Left lung (tissue), 10 donors: ENCODE results near the gene PEX11A. TPM values are rescaled to one million over a fixed set of nuclear protein-coding genes. Genes with fewer than 3 reads are reported as not detected.

Experiments used
- ATAC-seq: fragments of 200-7000 bp; cut with Tn5 transposase; one replicate; pipeline ENCODE4 v1.9.1; 2020; ENCODE audit warnings: moderate library complexity
- DNase-seq, 4 donors: peaks; one replicate each; pipeline ENCODE4 v3.0.0-alpha.2; 2013 to 2020
- H3K27ac ChIP-seq, 2 donors: fragments of 200-600 bp; sonication (generic) in 1 of 2; one replicate each; pipeline versions ENCODE4 v1.5.0 to v1.8.0; 2020 to 2021
- H3K27me3 ChIP-seq, 2 donors: fragments of 200-600 bp; sonication (generic) in 1 of 2; one replicate each; pipeline versions ENCODE4 v1.5.0 to v1.8.0; 2020 to 2021
- H3K36me3 ChIP-seq, 2 donors: fragments of 200-600 bp; sonication (generic) in 1 of 2; one replicate each; pipeline versions ENCODE4 v1.5.0 to v1.8.0; 2020 to 2021
- H3K4me1 ChIP-seq, 2 donors: fragments of 200-600 bp; one replicate each; pipeline ENCODE4 v1.8.0; 2021
- H3K4me3 ChIP-seq, 2 donors: fragments of 200-600 bp; sonication (generic) in 1 of 2; one replicate each; pipeline versions ENCODE4 v1.5.0 to v1.8.0; 2020 to 2021; ENCODE audit warnings: mild to moderate bottlenecking in 1 of 2
- H3K9me3 ChIP-seq, 2 donors: fragments of 200-600 bp; sonication (generic) in 1 of 2; one replicate each; pipeline versions ENCODE4 v1.5.0 to v1.8.0; 2020 to 2021
- intact Hi-C, 2 donors: fragments of 100-400 bp; cut with DNase I; formaldehyde crosslinking; loops; one replicate each; pipeline versions ENCODE4 v1.11.2 to v1.14.2; 2022
- polyA plus RNA-seq, 6 donors: library from polyadenylated mRNA; unstranded; fragments of 120-200 nt; gene quantifications; one replicate each; pipeline ENCODE4 v1.2.1, GENCODE V29; 2013; ENCODE audit not compliant: insufficient read length in 6 of 6
- total RNA-seq, 2 donors: library from RNA; stranded (reverse); fragmentation: NEBNext Ultra II Directional; extraction: Animal tissue kit (Norgen Biotek cat#: 25700); gene quantifications; one replicate each; pipeline ENCODE4 v1.2.1, GENCODE V29; 2021
- TF ChIP-seq, protein P1 (sequence below), 2 donors: fragments of 200-600 bp; sonication (generic) in 1 of 2; IDR thresholded peaks; one replicate each; pipeline versions ENCODE4 v1.5.0 to v1.8.0; 2021; ENCODE audit warnings: antibody characterized with exemption in 2 of 2
- donor health status: DM: no; HTN: yes; CAD: no.
- donor health status: DM: no; HTN: no; CAD: no.

The PEX11A gene
- total and polyA plus RNA-seq, 8 donors = 5.6 to 18.3 (median 16.1) TPM

DNA sequence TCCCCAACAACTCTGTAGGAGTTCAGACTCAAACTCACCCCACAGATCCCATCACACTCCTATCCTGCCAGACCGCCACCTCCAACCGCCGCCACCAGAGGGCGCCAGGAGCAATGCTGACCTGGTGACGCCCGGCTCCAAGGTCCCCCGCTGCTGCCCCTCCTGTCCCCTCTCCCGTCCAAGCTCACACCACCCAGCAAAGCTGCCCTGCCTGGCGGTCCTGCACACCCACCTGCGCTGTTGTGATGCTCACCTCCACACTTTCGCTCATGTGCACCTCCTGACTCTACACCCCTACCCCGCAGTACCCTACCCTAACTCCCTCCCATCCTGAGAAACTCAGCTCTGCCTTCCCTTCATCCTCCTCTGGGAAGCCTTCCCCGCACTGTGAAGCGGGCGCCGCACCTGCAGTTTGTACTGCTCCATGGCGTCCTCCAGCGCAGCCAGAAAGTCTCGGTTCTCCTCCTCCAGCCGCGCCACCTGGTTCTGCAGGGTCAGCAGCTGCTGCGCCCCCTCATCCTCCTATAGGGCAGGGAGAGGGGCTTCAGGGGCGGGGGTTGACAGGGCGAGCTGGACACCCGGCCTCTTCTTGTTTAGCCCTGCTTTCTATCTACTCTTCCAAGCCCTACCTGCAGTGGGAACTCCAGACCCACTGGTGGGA lies 43.2 kb downstream of the PEX11A start:
- Histone ChIP-seq H3K27ac (no peak overlapping the region), H3K27me3 (no peaks in the 10 kb centered on the region), H3K36me3 (no peaks in the 10 kb centered on the region), H3K4me1 (no peaks in the 10 kb centered on the region), H3K9me3 (no peaks in the 10 kb centered on the region), H3K4me3 (no peak overlapping the region)
- intact Hi-C loops = no loop called here
- ATAC-seq (peak; percentile 90), DNase-seq (peak; percentile 47 to 91 (median 62))
- TF ChIP-seq, protein P1, sequence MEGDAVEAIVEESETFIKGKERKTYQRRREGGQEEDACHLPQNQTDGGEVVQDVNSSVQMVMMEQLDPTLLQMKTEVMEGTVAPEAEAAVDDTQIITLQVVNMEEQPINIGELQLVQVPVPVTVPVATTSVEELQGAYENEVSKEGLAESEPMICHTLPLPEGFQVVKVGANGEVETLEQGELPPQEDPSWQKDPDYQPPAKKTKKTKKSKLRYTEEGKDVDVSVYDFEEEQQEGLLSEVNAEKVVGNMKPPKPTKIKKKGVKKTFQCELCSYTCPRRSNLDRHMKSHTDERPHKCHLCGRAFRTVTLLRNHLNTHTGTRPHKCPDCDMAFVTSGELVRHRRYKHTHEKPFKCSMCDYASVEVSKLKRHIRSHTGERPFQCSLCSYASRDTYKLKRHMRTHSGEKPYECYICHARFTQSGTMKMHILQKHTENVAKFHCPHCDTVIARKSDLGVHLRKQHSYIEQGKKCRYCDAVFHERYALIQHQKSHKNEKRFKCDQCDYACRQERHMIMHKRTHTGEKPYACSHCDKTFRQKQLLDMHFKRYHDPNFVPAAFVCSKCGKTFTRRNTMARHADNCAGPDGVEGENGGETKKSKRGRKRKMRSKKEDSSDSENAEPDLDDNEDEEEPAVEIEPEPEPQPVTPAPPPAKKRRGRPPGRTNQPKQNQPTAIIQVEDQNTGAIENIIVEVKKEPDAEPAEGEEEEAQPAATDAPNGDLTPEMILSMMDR (IDR thresholded peaks at IDR 0.05) = peak; percentile 80 to 81

- intact Hi-C loops = no loop called here
- Histone ChIP-seq H3K36me3 (peaks cover 0 to 4% of the 10 kb centered on the region in 2 donors), H3K4me1 (no peaks in the 10 kb centered on the region), H3K27ac (no peak overlapping the region), H3K9me3 (no peaks in the 10 kb centered on the region), H3K4me3 (no peak overlapping the region), H3K27me3 (no peaks in the 10 kb centered on the region)
- TF ChIP-seq, protein P1 (IDR thresholded peaks at IDR 0.05) = no peak
- ATAC-seq = no peak
- no peak for DNase-seq
Observed at GRCh38 chr15:89646416-89647141, 44.0 kb downstream of the PEX11A start.

DNA sequence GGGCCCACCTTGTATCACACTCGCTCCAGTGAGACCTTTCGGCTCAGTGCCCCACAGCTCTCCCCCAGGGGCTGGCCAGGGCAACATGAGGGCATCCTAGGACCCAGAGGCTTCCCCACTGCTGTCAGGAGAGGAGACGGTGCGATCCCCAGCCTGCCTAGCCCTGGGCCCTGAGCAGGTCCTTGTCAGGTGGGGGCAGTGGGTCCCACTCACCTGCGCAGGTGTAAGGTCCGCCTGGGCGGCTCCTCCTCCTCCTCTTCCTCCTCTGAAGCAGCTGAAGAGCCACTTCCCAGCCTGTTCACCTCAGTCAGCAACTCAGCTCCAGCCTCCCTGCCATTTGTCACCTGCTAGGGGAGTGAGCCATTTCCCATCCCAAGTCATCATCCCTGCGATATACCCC lies 44.9 kb downstream of the PEX11A start:
- H3K4me1 ChIP-seq = no peaks in the 10 kb centered on the region
- TF ChIP-seq, protein P1 (IDR thresholded peaks at IDR 0.05) = no peak
- H3K27ac ChIP-seq = no peak overlapping the region
- H3K4me3 ChIP-seq = no peak overlapping the region
- intact Hi-C loops = no loop called here
- no peaks in the 10 kb centered on the region for H3K9me3 ChIP-seq
- peak in 1 of 4 donors; percentile 26 for DNase-seq
- H3K36me3 ChIP-seq = peaks cover 0 to 4% of the 10 kb centered on the region in 2 donors
- ATAC-seq = no peak
- no peaks in the 10 kb centered on the region for H3K27me3 ChIP-seq

DNA sequence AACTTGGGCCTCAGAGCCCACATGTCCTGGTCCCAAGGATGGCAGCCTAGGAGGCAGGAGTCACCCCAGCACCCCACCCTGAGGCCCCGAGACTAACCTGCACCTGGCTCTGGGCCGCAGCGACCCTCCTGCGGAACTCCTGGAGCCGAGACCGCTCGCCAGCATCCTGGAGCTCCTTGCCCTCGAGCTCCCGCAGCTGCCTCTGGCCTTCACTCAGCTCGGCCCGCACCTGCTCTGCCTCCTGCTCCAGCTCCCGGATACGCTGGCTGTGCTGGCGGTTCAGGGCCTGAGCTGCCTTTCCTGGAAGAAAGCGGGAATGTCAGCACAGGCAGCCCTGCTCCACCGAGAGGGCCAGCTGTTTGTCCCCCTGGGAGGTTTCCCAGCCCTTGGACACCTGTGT lies 48.4 kb downstream of the PEX11A start:
- peaks cover 0 to 4% of the 10 kb centered on the region in 2 donors for H3K36me3 ChIP-seq
- H3K27ac ChIP-seq = no peak overlapping the region
- no peaks in the 10 kb centered on the region for H3K9me3 ChIP-seq
- no peaks in the 10 kb centered on the region for H3K27me3 ChIP-seq
- DNase-seq (no peak), ATAC-seq (no peak)
- intact Hi-C loops = no loop called here
- no peaks in the 10 kb centered on the region for H3K4me1 ChIP-seq
- TF ChIP-seq, protein P1 (IDR thresholded peaks at IDR 0.05) = no peak
- no peak overlapping the region for H3K4me3 ChIP-seq

GRCh38 chr15:89641053-89641452 lies 49.5 kb downstream of the PEX11A start:
- Histone ChIP-seq H3K4me3 (no peak overlapping the region), H3K4me1 (no peaks in the 10 kb centered on the region), H3K27me3 (no peaks in the 10 kb centered on the region), H3K27ac (no peak overlapping the region), H3K9me3 (no peaks in the 10 kb centered on the region), H3K36me3 (peaks cover 0 to 4% of the 10 kb centered on the region in 2 donors)
- ATAC-seq = no peak
- TF ChIP-seq, protein P1 (IDR thresholded peaks at IDR 0.05) = no peak
- intact Hi-C loops = no loop called here
- no peak for DNase-seq
